ENCODE results near the gene SLC25A39.
"Not testable (repeated sequence)": the region's sequence is repeated elsewhere in the genome, so short reads cannot be mapped to it uniquely, and the experiment has no call there.

The SLC25A39 gene

GRCh38 chr17:44324571-44325275, at the start of gene SLC25A39:
SLC25A39 (minus strand) TSS chr17:44324823; CDS start chr17:44323562, 1,261 bp downstream.
- peak; percentile 82 for DNase-seq

- DNase-seq: no peak
These were observed 47.4 kb upstream of the SLC25A39 start for GRCh38 chr17:44372036-44372435.

- DNase-seq: not testable (repeated sequence)
These were observed 44.9 kb upstream of the SLC25A39 start for GRCh38 chr17:44369414-44370023.

- not testable (repeated sequence) for DNase-seq
These were observed 44.0 kb upstream of the SLC25A39 start for GRCh38 chr17:44368391-44369243.

- no peak for DNase-seq
These were observed 42.8 kb upstream of the SLC25A39 start for GRCh38 chr17:44367231-44367979.

GRCh38 chr17:44365051-44365450, 40.4 kb upstream of the SLC25A39 start:
- DNase-seq: not testable (repeated sequence)

GRCh38 chr17:44363613-44364159, 39.1 kb upstream of the SLC25A39 start, which contains the start of gene FAM171A2:
FAM171A2 (minus strand) TSS chr17:44363853; CDS start chr17:44363714, 139 bp downstream.
- DNase-seq: peak; percentile 25

- no peak for DNase-seq
These were observed 38.5 kb upstream of the SLC25A39 start for GRCh38 chr17:44362949-44363612.

GRCh38 chr17:44362459-44362948, 37.9 kb upstream of the SLC25A39 start:
- DNase-seq: no peak

- DNase-seq: no peak
These were observed 37.0 kb upstream of the SLC25A39 start for GRCh38 chr17:44361292-44362260.

- DNase-seq: peak; percentile 55
These were observed 36.2 kb upstream of the SLC25A39 start for GRCh38 chr17:44360826-44361225.

GRCh38 chr17:44360144-44360533, 35.5 kb upstream of the SLC25A39 start:
- DNase-seq: no peak

- no peak for DNase-seq
These were observed 35.0 kb upstream of the SLC25A39 start for GRCh38 chr17:44359458-44360143.

GRCh38 chr17:44359006-44359405, 34.4 kb upstream of the SLC25A39 start:
- DNase-seq: no peak

- no peak for DNase-seq
These were observed 33.4 kb upstream of the SLC25A39 start for GRCh38 chr17:44358066-44358465.

GRCh38 chr17:44356241-44356640, 31.6 kb upstream of the SLC25A39 start:
- DNase-seq: no peak

- no peak for DNase-seq
These were observed 31.0 kb upstream of the SLC25A39 start for GRCh38 chr17:44355642-44356099.

- no peak for DNase-seq
These were observed 30.2 kb upstream of the SLC25A39 start for GRCh38 chr17:44354582-44355561.
